GM08714 (cell line): ENCODE results near the gene GALNT14.

ENCODE experiments used
- H3K4me3 ChIP-seq: fragments of 200-500 bp; sonication (Bioruptor generic); 2 replicates; pipeline ENCODE4 v1.5.1; 2014; ENCODE audit warnings: mild to moderate bottlenecking, low read length, inconsistent platforms
- ZNF274 ChIP-seq: IDR thresholded peaks from 2 replicates; pipeline ENCODE4 v1.6.1; 2012; ENCODE audit warnings: mild to moderate bottlenecking, low read depth, low read length

The GALNT14 gene

GRCh38 chr2:31086590-31086989, 51.6 kb downstream of the GALNT14 start:
- TF ChIP-seq ZNF274, result no peak
- no peak overlapping the region for H3K4me3 ChIP-seq

- H3K4me3 ChIP-seq, result no peak overlapping the region
- TF ChIP-seq ZNF274, result no peak
These were observed 54.8 kb downstream of the GALNT14 start for GRCh38 chr2:31083234-31083993.

GRCh38 chr2:31082002-31082401, 56.2 kb downstream of the GALNT14 start:
- TF ChIP-seq ZNF274, result no peak
- no peak overlapping the region for H3K4me3 ChIP-seq

DNA sequence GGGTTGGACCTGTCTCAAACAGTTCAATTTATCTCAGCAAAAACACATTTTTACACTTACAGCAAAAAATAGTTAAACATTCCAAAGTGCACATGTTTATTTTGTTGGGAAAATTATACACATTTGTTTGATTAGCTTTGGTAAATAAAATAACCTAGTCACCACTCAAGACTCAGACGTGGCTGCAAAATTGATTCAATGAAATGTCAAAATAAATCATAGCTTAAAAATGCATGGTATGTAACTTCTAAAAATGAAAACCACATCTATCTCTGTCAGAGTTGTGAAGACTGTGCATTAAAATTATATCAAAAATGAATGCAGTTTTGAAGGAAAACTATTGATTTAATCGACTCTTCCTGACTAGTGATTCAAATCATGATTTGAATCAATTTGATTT, 56.7 kb downstream of the GALNT14 start:
- H3K4me3 ChIP-seq, result no peak overlapping the region
- no peak for TF ChIP-seq ZNF274

- H3K4me3 ChIP-seq, result no peak overlapping the region
- no peak for TF ChIP-seq ZNF274
These were observed 57.9 kb downstream of the GALNT14 start for GRCh38 chr2:31080361-31080760.

- no peak for TF ChIP-seq ZNF274
- no peak overlapping the region for H3K4me3 ChIP-seq
These were observed 58.6 kb downstream of the GALNT14 start for GRCh38 chr2:31079665-31080064.

DNA sequence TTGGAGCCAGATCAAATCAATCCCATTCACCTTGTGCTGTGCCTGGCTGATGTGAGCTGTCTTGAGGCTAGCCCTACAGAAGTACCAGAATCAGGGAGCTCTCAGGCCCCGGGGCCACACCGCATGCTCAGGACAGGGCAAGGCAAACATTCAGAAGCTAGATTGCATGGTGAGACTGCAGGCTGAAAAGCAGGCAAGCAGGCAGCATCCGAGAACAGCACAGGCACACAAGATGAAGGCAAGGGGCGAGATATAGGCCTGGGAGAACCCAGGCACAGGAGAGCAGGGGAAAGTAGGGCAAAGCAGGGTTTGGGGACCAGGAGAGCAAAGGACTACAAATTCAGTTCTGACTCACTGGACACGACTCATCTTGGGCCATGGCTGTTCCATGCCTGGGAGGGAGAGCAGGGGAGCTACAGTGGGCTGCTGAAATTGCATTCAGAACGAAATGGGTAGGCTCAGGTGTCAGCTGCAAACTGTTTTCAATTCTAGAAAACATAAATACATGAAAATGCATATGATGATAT, 59.6 kb downstream of the GALNT14 start:
- no peak for TF ChIP-seq ZNF274
- no peak overlapping the region for H3K4me3 ChIP-seq

GRCh38 chr2:31078011-31078410, 60.2 kb downstream of the GALNT14 start:
- no peak for TF ChIP-seq ZNF274
- H3K4me3 ChIP-seq, result no peak overlapping the region

DNA sequence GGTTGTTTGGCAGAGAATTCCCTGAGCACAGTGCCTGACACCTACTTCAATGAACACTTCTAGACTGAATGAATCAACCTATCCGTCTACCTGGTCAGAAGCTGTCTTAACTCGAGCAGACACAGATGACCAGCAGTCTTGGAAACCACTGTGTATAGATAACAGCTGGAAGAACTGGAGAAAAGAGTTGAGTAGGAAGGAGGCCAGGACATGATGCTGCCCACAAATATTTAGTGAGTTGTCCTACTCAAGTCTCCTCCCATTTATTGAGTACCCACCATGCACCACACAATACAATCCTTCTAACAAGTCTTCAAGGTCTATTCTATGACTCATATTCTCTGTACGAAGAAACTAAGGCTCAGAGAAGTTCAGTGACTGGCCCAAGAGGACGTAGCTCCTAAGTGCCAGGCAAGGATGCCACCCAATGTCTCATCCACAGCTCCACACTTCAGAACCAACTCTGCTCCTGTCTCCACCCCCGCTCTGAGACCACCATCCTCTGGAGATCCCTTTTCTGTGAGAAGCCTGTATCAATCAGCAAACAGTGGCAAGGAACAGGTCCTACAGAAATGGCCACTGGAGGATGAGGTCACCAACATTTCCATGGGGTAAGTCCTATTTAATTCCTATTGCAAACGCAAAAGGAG, 62.2 kb downstream of the GALNT14 start:
- no peak overlapping the region for H3K4me3 ChIP-seq
- TF ChIP-seq ZNF274, result no peak

GRCh38 chr2:31075431-31075830, 62.8 kb downstream of the GALNT14 start:
- H3K4me3 ChIP-seq, result no peak overlapping the region
- TF ChIP-seq ZNF274, result no peak

GRCh38 chr2:31071741-31072140, 66.5 kb downstream of the GALNT14 start:
- H3K4me3 ChIP-seq, result no peak overlapping the region
- TF ChIP-seq ZNF274, result no peak

DNA sequence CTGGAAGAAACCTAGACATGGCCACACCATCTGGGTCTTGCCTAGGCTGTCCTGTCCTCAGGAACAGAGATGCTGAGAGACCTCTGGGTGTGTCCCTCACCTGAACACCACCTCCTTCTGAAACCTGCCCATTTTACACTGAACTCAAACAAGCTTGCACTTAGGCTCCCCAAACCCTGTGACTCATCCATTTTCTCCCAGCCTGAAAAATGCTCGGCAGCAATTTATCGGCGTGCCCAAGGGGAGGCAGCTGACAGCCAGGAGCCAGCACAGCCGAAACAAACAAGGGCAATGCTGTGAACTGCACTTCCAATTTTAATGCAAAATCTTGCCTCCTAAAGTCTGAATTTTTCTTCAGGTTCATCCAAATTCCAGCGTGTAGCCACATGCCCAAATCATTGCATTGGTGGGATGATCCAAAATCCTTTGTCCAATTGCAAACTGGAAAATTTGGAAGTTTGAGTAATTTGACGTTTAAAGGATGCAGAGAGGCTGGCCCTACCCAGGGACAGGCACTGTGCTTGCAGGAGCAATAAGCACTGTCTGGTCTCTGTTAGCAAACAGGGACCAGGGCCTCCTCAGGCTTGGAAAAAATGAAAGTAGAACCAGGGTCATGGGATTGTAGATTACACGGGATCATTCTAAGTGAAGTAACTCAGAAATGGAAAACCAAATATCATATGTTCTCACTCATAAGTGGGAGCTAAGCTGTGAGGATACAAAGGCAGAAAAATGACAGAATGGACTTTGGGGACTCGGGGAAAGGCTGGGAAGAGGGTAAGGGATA, 67.7 kb downstream of the GALNT14 start:
- H3K4me3 ChIP-seq, result no peak overlapping the region
- no peak for TF ChIP-seq ZNF274

DNA sequence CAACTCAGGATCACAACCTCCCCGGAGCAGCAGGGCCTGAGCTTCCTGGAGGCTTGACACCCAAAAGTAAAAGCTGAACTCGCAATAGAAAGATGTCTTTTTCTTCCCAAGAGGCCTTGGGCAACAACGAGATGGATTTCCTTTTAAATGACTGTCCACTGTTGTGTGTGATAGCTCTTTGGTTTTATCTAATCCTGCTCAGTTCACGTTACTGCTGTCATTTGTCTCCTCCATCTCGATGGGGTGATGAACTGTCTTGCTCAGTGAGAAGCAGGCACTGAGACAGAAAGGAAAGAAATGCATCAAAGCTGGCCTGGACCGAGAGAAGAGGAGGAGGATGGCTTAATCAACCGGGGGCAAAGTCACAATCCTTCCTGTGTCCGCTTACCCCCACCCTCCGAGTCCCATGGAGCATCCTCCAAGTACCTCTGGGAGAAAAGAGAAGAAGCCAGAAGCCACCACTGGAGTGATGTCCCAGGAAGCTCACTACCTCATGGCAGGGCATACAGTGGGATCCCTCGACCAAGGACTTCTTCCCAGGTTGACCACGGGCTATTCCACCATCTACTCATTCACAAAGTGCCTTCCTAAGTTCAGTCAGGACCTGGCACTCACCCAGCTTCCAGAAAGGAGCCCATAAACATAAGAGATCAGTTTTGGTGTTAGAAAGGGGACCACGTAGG, 68.5 kb downstream of the GALNT14 start:
- no peak overlapping the region for H3K4me3 ChIP-seq
- TF ChIP-seq ZNF274, result no peak

- no peak overlapping the region for H3K4me3 ChIP-seq
- TF ChIP-seq ZNF274, result no peak
These were observed 71.0 kb downstream of the GALNT14 start for GRCh38 chr2:31067259-31067658.
